SU-DHL-6 (cell line): Measurements from ENCODE around the gene AKNA.

ENCODE experiments used
- H2AFZ ChIP-seq: fragments of 200-600 bp; sonication (generic); 2 replicates; pipeline ENCODE4 v1.6.1; 2014; ENCODE audit warnings: low read depth, mild to moderate bottlenecking, moderate library complexity, mixed read lengths, antibody characterized with exemption, low read length; ENCODE audit not compliant: severe bottlenecking
- H3F3A ChIP-seq: fragments of 200-600 bp; shearing (Covaris generic); 2 replicates; pipeline ENCODE4 v1.6.0; 2016; ENCODE audit warnings: antibody characterized with exemption, mild to moderate bottlenecking; ENCODE audit not compliant: insufficient read depth
- H3K27ac ChIP-seq: fragments of 200-600 bp; sonication (generic); 2 replicates; pipeline ENCODE4 v1.5.1; 2016; ENCODE audit warnings: low read depth, mild to moderate bottlenecking, low read length, moderate library complexity, mixed read lengths
- H3K27me3 ChIP-seq: fragments of 200-600 bp; sonication (generic), shearing (Covaris generic); 2 replicates; pipeline ENCODE4 v1.6.0; 2014; ENCODE audit warnings: mild to moderate bottlenecking, low read length
- H3K36me3 ChIP-seq: fragments of 200-600 bp; sonication (generic); 2 replicates; pipeline ENCODE4 v1.6.1; 2014; ENCODE audit warnings: mild to moderate bottlenecking, low read length, mixed read lengths
- H3K4me2 ChIP-seq: fragments of 300-600, 200-600 bp; shearing (Covaris generic), sonication (generic); 2 replicates; pipeline ENCODE4 v1.6.0; 2014; ENCODE audit warnings: low read length, low read depth, mild to moderate bottlenecking; ENCODE audit not compliant: poor library complexity, severe bottlenecking
- H3K4me3 ChIP-seq: fragments of 200-600 bp; sonication (generic); 2 replicates; pipeline ENCODE4 v1.5.1; 2014; ENCODE audit warnings: antibody characterized with exemption, low read length, mild to moderate bottlenecking, mixed read lengths; ENCODE audit not compliant: insufficient read depth, poor library complexity, severe bottlenecking
- H3K79me2 ChIP-seq: fragments of 200-600 bp; sonication (generic); 2 replicates; pipeline ENCODE4 v1.6.1; 2014; ENCODE audit warnings: mild to moderate bottlenecking, low read length, moderate library complexity; ENCODE audit not compliant: insufficient read depth
- H3K9ac ChIP-seq: fragments of 200-600 bp; sonication (generic); 2 replicates; pipeline ENCODE4 v1.7.0; 2014; ENCODE audit warnings: mild to moderate bottlenecking, low read length
- H3K9me2 ChIP-seq: fragments of 200-600 bp; sonication (generic); replicated peaks from 2 replicates; pipeline ENCODE4 v1.6.1; 2014; ENCODE audit warnings: low read length; ENCODE audit not compliant: insufficient read depth
- H3K9me3 ChIP-seq: fragments of 200-600 bp; sonication (generic); 2 replicates; pipeline ENCODE4 v1.6.1; 2014; ENCODE audit warnings: low read length, mixed read lengths; ENCODE audit not compliant: insufficient read depth
- H4K20me1 ChIP-seq: fragments of 200-600 bp; sonication (generic); 2 replicates; pipeline ENCODE4 v1.6.1; 2014; ENCODE audit warnings: low read depth, mild to moderate bottlenecking, antibody characterized with exemption, low read length, moderate library complexity, mixed read lengths
- CTCF ChIP-seq: fragments of 200-600 bp; sonication (generic); IDR thresholded peaks from one replicate; pipeline ENCODE4 v1.5.1; 2017; ENCODE audit warnings: antibody characterized with exemption, mild to moderate bottlenecking, low read length, moderate library complexity; ENCODE audit not compliant: insufficient read depth, poor library complexity, severe bottlenecking
- EZH2phosphoT487 ChIP-seq: fragments of 200-600 bp; sonication (generic), shearing (Covaris generic); conservative IDR thresholded peaks from 2 replicates; pipeline ENCODE4 v1.6.1; 2018; ENCODE audit warnings: mild to moderate bottlenecking, antibody characterized with exemption, low read length, moderate library complexity, mixed read lengths

Gene AKNA

GRCh38 chr9:114405294-114406034 lies 17.7 kb upstream of the AKNA start:
- no peak overlapping the region for H2AFZ ChIP-seq
- H3K9me2 ChIP-seq = no peaks in the 10 kb centered on the region
- TF ChIP-seq EZH2phosphoT487 (no peak), CTCF (peak; percentile 62)
- H3K4me2 ChIP-seq = no peak overlapping the region
- H3K79me2 ChIP-seq = no peaks in the 10 kb centered on the region
- no peaks in the 10 kb centered on the region for H3K27me3 ChIP-seq
- no peak overlapping the region for H3K9ac ChIP-seq
- no peaks in the 10 kb centered on the region for H3K36me3 ChIP-seq
- no peaks in the 10 kb centered on the region for H3K9me3 ChIP-seq
- no peak overlapping the region for H3K27ac ChIP-seq
- H3F3A ChIP-seq = no peaks in the 10 kb centered on the region
- H3K4me3 ChIP-seq = no peak overlapping the region
- H4K20me1 ChIP-seq = no peaks in the 10 kb centered on the region

- no peaks in the 10 kb centered on the region for H3K36me3 ChIP-seq
- H3K4me3 ChIP-seq = no peak overlapping the region
- H3K4me2 ChIP-seq = no peak overlapping the region
- H3K9me2 ChIP-seq = no peaks in the 10 kb centered on the region
- H3K79me2 ChIP-seq = no peaks in the 10 kb centered on the region
- no peaks in the 10 kb centered on the region for H4K20me1 ChIP-seq
- no peak for TF ChIP-seq CTCF
- no peak for TF ChIP-seq EZH2phosphoT487
- no peak overlapping the region for H3K9ac ChIP-seq
- no peak overlapping the region for H3K27ac ChIP-seq
- no peaks in the 10 kb centered on the region for H3K9me3 ChIP-seq
- no peaks in the 10 kb centered on the region for H3K27me3 ChIP-seq
- H2AFZ ChIP-seq = no peak overlapping the region
- no peaks in the 10 kb centered on the region for H3F3A ChIP-seq
Observed at GRCh38 chr9:114404531-114404930, 16.7 kb upstream of the AKNA start.

DNA sequence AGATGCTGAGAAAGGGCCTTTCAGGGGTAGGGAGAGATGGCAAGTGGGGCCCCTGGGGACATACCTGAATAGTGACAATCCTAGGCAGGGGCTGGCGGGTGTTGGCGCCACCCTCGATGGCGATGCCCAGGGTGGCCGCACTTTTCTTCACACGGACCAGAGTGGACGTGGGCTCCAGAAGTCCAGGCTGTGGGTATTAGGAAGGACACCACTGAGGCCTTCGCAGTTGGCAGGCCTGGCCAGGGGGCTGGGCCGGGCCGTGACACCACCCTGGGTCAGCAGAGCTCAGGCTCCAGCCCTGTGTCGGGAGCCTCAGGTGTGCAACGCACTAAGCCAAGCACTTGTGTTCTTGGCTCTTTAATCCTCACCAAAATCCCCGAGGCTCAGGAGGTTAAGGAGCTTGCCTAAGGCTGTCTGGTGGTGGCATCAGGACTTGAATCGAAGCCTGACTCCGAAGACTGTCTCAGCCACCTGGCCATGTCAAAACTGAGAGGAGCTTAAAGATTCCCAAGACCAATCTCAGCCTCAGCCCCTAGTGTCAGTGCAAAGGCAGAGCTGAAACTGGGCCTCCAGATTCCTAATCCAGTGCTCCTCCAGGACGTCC lies 15.5 kb upstream of the AKNA start:
- no peak overlapping the region for H3K4me3 ChIP-seq
- no peak overlapping the region for H2AFZ ChIP-seq
- no peaks in the 10 kb centered on the region for H3F3A ChIP-seq
- H3K27ac ChIP-seq = no peak overlapping the region
- no peak for TF ChIP-seq CTCF
- TF ChIP-seq EZH2phosphoT487 = no peak
- H3K9ac ChIP-seq = no peak overlapping the region
- no peaks in the 10 kb centered on the region for H3K27me3 ChIP-seq
- H3K36me3 ChIP-seq = no peaks in the 10 kb centered on the region
- no peaks in the 10 kb centered on the region for H3K9me3 ChIP-seq
- H3K79me2 ChIP-seq = no peaks in the 10 kb centered on the region
- H3K9me2 ChIP-seq = no peaks in the 10 kb centered on the region
- no peak overlapping the region for H3K4me2 ChIP-seq
- H4K20me1 ChIP-seq = no peaks in the 10 kb centered on the region
